Measurements from ENCODE around the gene CARD6. TPM values are rescaled to one million over a fixed set of nuclear protein-coding genes. Genes with fewer than 3 reads are reported as not detected.
"Not testable (repeated sequence)": the region's sequence is repeated elsewhere in the genome, so short reads cannot be mapped to it uniquely, and the experiment has no call there.

The CARD6 gene
- total RNA-seq, 1 experiment from 2014 or later = 6.6 TPM

DNA sequence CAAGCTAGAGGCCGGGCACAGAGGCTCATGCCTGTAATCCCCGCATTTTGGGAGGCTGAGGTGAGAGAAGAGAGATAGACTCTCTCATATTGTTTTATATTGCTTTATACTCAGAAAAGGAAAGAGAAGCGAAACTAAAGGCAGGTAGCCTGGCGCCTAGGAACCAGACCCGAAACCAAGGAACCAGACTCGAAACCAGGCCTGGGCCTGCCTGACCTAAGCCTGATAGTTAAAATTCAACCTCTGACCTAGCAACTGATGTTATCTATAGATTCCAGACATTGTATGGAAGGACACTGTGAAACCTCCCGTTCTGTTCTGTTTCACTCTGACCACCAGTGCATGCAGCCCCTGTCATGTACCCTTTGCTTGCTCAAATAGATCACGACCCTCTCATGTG is 31.1 kb downstream of the CARD6 start:
- DNase-seq (ENCODE audit: low read depth in 1 of 2, low spot score in 2 of 2) = peak in 1 of 2 experiments; percentile 7
- not testable (repeated sequence) for H3K4me3 ChIP-seq; H3K36me3 ChIP-seq; H3K4me1 ChIP-seq (replicated peaks); H3K27ac ChIP-seq; H3K27me3 ChIP-seq (replicated peaks); H3K9me3 ChIP-seq (replicated peaks)

DNA sequence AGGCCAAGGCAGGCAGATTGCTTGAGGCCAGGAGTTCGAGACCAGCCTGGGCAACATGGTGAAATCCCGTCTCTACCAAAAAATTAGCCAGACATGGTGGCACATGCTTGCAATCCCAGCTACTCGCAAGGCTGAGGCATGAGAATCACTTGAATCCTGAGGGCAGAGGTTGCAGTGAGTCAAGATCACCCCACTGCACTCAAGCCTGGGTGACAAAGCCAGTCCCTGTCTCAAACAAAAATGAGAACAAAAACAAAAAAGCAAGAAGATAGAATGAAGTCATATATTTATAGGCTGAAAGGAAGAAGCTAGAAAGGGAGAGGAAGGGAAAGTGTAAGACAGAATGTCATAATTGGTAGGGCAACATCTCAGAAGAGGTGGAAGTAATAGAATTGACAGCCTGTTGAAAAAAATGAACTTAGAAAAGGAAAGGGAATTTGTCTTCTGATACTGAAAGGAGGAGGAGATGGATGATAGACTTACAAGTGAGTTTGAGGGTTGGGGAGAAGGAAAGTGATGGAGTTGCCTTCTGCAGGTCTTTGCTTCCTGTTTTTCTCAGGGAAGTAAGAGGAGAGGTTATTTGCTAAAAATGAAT is 32.2 kb downstream of the CARD6 start:
- Histone ChIP-seq H3K27me3 (replicated peaks) (no peaks in the 10 kb centered on the region), H3K27ac (no peak overlapping the region), H3K9me3 (replicated peaks) (no peaks in the 10 kb centered on the region), H3K36me3 (no peaks in the 10 kb centered on the region), H3K4me3 (no peak overlapping the region), H3K4me1 (replicated peaks) (no peaks in the 10 kb centered on the region)
- no peak for DNase-seq (ENCODE audit: low read depth in 1 of 2, low spot score in 2 of 2)

DNA sequence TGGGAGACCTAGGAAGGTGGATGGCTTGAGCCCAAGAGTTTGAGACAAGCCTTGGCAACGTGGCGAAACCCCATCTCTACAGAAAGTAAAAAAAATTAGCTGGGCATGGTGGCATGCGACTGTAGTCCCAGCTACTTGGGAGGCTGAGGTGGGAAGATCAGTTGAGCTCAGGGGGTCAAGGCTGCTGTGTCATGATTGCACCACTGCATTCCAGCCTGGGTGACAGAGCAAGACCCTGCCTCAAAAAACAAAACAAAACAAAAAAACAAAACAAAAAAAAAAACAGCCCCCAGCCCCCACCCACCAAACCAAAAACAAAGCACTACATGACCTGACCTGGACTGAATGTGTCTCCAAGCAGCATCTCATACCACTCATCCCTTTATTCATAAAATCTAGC is 34.8 kb downstream of the CARD6 start:
- Histone ChIP-seq H3K9me3 (replicated peaks) (no peaks in the 10 kb centered on the region), H3K4me3 (no peak overlapping the region), H3K27ac (no peak overlapping the region), H3K27me3 (replicated peaks) (no peaks in the 10 kb centered on the region), H3K4me1 (replicated peaks) (no peaks in the 10 kb centered on the region), H3K36me3 (no peaks in the 10 kb centered on the region)
- no peak for DNase-seq (ENCODE audit: low read depth in 1 of 2, low spot score in 2 of 2)

DNA sequence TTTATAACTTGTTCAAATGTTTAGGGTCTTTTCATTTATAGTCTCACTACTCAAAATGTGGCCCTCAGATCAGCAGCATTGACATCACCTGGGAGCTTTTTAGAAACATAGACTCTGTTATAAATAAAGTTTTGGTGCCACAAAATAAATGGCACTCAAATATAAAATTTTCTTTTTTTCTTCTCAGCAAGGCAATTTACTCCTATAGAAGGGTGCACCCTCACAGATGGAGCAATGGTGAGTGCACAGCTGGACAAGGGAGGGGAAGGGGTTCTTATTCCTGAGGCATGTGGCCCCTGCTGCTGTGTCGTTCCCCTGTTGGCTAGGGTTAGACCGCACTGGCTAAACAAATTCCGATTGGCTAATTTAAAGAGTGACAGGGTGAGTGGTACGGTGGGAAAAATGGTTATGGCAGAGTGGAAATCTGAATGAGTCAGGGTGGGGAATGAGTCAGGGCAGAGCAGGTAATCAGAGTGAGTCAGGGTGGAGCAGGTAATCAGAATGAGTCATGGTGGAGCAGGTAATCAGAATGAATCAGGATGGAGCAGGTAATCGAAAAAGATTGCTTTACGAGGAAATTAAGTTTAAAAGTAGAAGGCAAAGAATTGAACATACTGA is 36.3 kb downstream of the CARD6 start:
- H3K4me3 ChIP-seq = no peak overlapping the region
- no peak for DNase-seq (ENCODE audit: low read depth in 1 of 2, low spot score in 2 of 2)
- no peak overlapping the region for H3K27ac ChIP-seq
- H3K27me3 ChIP-seq (replicated peaks) = no peaks in the 10 kb centered on the region
- no peaks in the 10 kb centered on the region for H3K4me1 ChIP-seq (replicated peaks)
- H3K9me3 ChIP-seq (replicated peaks) = no peaks in the 10 kb centered on the region
- H3K36me3 ChIP-seq = no peaks in the 10 kb centered on the region

DNA sequence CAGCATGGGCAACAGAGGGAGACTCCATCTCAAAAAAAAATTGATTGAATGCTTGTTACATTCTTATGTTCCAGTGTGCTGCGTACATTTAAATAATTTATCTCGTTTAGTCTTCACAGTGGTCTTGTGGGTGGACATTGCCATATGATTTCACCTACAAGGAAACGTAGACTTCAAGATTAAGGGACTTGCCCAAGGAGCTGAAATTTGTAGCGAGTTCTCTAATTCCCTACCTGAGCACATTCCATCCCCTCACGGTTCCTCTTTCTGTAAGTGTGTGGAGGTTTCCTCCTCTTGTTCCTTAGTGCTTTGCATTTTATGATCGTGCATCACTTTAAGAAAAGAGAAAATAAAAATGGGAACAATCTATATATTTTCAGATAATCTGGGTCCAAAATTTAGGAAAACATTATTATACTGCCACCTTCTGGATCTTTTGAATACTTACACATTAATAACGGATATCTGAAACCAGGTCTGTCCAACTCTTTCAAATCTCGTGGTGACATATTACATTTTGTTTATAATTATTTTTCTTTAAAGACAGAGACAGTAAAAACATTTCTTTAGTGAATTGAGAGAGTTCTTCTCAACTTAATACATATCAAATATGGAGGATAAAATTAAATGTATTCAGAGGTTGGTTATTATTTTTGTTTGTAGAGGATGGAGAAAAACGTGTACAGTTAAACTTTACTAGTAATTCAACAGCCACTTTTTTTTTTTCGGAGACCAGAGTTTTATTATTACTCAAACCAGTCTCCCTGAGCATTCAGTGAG is 38.2 kb downstream of the CARD6 start:
- H3K36me3 ChIP-seq = no peaks in the 10 kb centered on the region
- no peaks in the 10 kb centered on the region for H3K9me3 ChIP-seq (replicated peaks)
- no peaks in the 10 kb centered on the region for H3K27me3 ChIP-seq (replicated peaks)
- peak in 1 of 2 experiments; percentile 31 for DNase-seq (ENCODE audit: low read depth in 1 of 2, low spot score in 2 of 2)
- no peak overlapping the region for H3K27ac ChIP-seq
- H3K4me3 ChIP-seq = no peak overlapping the region
- no peaks in the 10 kb centered on the region for H3K4me1 ChIP-seq (replicated peaks)

DNA sequence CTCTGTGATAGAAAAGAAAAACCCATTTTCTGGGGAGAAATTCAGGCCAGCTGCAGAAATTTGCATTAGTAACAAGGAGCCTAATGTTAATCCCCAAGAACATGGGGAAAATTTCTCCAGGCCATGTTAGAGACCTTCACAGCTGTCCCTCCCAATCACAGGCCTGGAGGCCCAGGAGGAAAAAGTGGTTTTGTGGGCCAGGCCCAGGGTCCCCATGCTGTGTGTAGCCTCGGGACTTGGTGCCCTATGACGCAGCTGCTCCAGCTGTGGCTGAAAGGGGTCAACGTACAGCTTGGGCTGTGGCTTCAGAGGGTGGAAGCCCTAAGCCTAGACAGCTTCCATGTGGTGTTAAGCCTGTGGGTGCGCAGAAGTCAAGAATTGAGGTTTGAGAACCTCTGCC is 41.1 kb downstream of the CARD6 start:
- Histone ChIP-seq H3K27me3 (replicated peaks) (no peaks in the 10 kb centered on the region), H3K4me1 (replicated peaks) (no peaks in the 10 kb centered on the region), H3K27ac (no peak overlapping the region), H3K9me3 (replicated peaks) (no peaks in the 10 kb centered on the region), H3K4me3 (no peak overlapping the region), H3K36me3 (no peaks in the 10 kb centered on the region)
- DNase-seq (ENCODE audit: low read depth in 1 of 2, low spot score in 2 of 2) = no peak

DNA sequence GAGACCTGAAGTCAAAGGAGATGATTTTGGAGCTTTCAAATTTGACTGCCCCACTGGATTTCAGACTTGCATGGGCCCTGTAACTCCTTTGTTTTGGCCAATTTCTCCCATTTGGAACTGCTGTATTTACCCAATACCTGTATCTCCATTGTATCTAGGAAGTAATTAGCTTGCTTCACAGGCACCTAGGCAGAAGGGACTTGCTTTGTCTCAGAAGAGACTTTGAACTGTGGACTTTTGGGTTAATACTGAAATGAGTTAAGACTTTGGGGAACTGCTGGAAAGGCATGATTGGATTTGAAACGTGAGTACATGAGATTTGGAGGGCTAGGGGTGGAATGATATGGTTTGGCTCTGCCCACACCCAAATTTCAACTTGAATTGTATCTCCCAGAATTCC is 41.9 kb downstream of the CARD6 start:
- not testable (repeated sequence) for H3K27ac ChIP-seq; H3K9me3 ChIP-seq (replicated peaks); H3K4me3 ChIP-seq; DNase-seq (ENCODE audit: low read depth in 1 of 2, low spot score in 2 of 2); H3K36me3 ChIP-seq; H3K4me1 ChIP-seq (replicated peaks); H3K27me3 ChIP-seq (replicated peaks)

DNA sequence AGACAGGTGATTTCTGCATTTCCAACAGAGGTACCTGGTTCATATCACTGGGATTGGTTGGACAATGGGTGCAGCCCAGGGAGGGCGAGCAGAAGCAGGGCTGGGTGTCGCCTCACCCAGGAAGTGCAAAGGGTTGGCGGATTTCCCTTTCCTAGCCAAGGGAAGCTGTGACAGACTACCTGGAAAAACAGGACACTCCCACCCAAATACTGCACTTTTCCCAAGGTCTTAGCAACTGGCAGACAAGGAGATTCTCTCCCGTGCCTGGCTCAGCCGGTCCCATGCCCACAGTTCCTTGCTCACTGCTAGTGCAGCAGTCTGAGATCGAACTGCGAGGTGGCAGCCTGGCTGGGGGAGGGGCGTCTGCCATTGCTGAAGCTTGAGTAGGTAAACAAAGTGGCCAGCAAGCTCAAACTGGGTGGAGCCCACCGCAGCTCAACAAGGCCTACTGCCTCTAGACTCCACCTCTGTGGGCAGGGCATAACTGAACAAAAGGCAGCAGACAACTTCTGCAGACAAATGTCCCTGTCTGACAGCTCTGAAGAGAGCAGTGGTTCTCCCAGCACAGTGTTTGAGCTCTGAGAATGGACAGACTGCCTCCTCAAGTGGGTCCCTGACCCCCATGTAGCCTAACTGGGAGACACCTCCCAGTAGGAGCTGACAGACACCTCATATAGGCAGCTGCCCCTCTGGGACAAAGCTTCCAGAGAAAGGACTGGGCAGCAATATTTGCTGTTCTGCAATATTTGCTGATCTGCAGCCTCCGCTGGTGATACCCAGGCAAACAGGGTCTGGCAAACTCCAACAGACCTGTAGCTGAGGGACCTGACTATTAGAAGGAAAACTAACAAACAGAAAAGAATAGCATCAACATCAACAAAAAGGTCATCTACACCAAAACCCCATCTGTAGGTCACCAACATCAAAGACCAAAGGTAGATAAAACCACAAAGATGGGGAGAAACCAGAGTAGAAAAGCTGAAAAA is 54.6 kb downstream of the CARD6 start:
- not testable (repeated sequence) for H3K9me3 ChIP-seq (replicated peaks)

DNA sequence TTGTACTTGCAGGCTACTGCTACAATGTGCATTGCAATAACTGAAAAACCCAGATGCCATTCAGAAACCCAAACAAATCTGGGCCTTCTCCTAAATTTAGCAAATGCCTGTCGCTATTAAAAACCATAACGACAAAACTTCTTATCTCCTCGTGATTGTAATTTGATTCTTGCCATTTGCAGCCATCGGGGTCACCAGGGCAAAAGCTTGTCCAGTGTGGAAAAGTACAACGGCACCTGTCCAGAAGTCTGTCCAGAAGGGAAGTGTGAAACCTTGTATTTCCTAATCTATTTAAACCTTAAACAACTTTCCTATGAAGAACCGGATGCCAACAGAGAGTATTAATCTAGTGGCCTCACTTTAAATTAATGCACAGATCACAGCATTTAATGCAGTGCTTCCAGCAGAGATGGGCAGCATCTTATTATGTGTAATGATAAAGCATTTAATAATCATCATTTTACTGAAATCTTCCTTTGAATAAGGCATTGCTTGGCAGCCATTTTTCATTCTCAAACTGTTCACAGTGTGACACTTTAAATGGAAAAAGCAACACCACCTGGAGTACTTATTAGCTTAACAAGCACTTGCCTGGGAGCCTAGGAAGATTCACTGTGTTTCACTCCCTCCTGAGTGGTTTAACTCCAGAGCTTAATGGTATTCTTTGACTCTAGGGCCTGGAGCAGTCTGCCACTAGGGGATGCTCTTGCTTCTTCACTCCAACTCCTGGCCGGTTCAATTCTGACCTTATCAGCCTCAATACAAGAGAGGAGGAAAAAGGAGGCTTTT is 63.2 kb downstream of the CARD6 start:
- Histone ChIP-seq H3K4me1 (replicated peaks) (no peaks in the 10 kb centered on the region), H3K27me3 (replicated peaks) (no peaks in the 10 kb centered on the region), H3K4me3 (no peak overlapping the region), H3K27ac (no peak overlapping the region), H3K9me3 (replicated peaks) (no peaks in the 10 kb centered on the region), H3K36me3 (no peaks in the 10 kb centered on the region)
- peak; percentile 46 to 54 for DNase-seq (ENCODE audit: low read depth in 1 of 2, low spot score in 2 of 2)

More for the DNA sequence above, 54.6 kb downstream of the CARD6 start:
- not testable (repeated sequence) for H3K4me1 ChIP-seq (replicated peaks); H3K27ac ChIP-seq; DNase-seq (ENCODE audit: low read depth in 1 of 2, low spot score in 2 of 2); H3K27me3 ChIP-seq (replicated peaks); H3K36me3 ChIP-seq; H3K4me3 ChIP-seq

DNA sequence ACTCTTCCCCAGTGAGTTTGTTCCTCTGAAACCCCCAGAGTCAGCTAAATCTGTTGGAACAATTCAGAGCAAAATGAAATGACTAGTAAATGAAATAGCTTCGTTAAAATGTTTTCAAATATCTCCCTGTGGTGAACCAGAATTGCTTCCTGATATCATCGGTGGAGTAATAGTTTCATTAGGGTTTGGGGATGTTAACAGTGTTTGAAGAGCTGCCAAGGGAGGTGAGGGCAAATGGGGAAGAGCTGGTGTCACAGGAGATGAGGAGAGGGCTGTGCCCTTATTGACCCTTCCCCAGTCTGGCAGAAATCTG is 63.8 kb downstream of the CARD6 start:
- no peaks in the 10 kb centered on the region for H3K9me3 ChIP-seq (replicated peaks)
- no peak overlapping the region for H3K4me3 ChIP-seq
- H3K27me3 ChIP-seq (replicated peaks) = no peaks in the 10 kb centered on the region
- no peaks in the 10 kb centered on the region for H3K4me1 ChIP-seq (replicated peaks)
- H3K36me3 ChIP-seq = no peaks in the 10 kb centered on the region
- no peak overlapping the region for H3K27ac ChIP-seq
- no peak for DNase-seq (ENCODE audit: low read depth in 1 of 2, low spot score in 2 of 2)

DNA sequence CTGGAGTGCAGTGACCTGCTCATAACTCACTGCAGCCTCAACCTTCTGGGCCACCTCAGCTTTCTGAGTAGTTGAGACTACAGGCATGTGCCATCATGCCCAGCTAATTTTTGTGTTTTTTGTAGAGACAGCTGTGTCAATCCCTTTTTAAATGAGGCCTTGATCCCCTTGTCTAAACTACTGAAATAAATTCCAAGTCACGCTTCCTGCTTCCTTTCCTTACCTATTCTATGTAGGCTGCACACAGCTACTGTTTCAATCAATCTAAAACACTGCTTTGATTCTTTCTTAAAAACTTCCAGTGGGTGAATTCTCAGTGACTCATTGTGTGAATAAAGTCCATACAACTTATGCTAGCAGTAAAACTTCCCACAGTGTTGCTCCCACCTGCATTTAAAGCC is 65.2 kb downstream of the CARD6 start:
- Histone ChIP-seq H3K27ac (no peak overlapping the region), H3K36me3 (no peaks in the 10 kb centered on the region), H3K4me1 (replicated peaks) (no peaks in the 10 kb centered on the region), H3K27me3 (replicated peaks) (no peaks in the 10 kb centered on the region), H3K9me3 (replicated peaks) (no peaks in the 10 kb centered on the region), H3K4me3 (no peak overlapping the region)
- no peak for DNase-seq (ENCODE audit: low read depth in 1 of 2, low spot score in 2 of 2)

DNA sequence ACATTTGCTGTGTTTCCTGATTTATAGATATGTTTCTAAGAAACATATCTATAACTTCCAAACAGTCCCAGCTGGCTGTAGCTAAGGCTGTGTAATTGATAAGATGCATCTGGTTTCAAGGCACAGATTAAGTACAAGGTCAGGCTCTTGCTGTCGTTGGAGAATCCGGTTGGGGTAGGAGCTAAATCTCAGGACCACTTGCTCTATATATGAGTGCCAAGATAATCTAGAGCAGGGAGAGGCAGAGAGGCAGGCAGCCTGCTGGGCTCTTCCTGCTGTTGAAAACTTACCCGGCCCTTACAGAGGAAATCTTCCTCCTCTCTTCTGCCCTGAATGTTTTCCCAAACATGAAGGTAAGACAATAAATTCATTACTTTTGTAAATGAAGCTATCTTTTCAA is 68.1 kb downstream of the CARD6 start, which contains the start of gene C7:
Gene C7 (plus strand): TSS at position 234 of the 400 bp plus-strand sequence. CDS start 114 bp downstream, at position 348.
- Histone ChIP-seq H3K27ac (no peak within 1 kb of the TSS), H3K27me3 (replicated peaks) (no peaks in the 10 kb centered on the region)
- no peak for DNase-seq (ENCODE audit: low read depth in 1 of 2, low spot score in 2 of 2)

DNA sequence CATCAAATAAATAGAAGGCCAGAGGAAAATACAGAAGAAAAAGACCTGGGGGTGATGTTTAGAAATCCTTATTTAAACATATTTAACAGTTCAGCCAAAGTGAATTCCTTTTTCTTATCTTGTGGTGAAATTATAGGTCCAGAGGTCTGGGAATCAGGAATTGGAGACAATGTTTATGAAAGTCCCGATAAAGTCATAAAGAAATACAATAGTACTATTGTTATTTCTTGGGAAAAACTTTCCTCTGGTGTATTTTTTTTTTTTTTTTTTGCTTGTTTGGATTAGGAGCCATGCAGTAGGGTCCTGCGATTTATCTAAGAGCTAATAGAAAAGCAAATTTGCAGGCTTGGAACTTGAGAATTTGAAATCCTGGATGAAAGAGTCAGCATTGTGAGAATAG is 68.6 kb downstream of the CARD6 start:
- Histone ChIP-seq H3K4me3 (no peak overlapping the region), H3K27ac (no peak overlapping the region), H3K4me1 (replicated peaks) (no peaks in the 10 kb centered on the region), H3K36me3 (no peaks in the 10 kb centered on the region), H3K9me3 (replicated peaks) (no peaks in the 10 kb centered on the region), H3K27me3 (replicated peaks) (no peaks in the 10 kb centered on the region)
- DNase-seq (ENCODE audit: low read depth in 1 of 2, low spot score in 2 of 2) = no peak

More for the DNA sequence above, 68.1 kb downstream of the CARD6 start, which contains the start of gene C7:
- Histone ChIP-seq H3K36me3 (no peaks in the 10 kb centered on the region), H3K4me3 (no peak within 1 kb of the TSS), H3K4me1 (replicated peaks) (no peaks in the 10 kb centered on the region), H3K9me3 (replicated peaks) (no peaks in the 10 kb centered on the region)

Data from SJSA1 (cell line).